ENCODE measurements around the gene TCL1B. TPM values are rescaled to one million over a fixed set of nuclear protein-coding genes. Genes with fewer than 3 reads are reported as not detected.

TCL1B gene
- total and polyA plus RNA-seq, 2 of the 8 experiments (the other 6 are each of a cell fraction or from before 2014, with no cell fraction given) = 9.6 to 11.5 TPM

DNA sequence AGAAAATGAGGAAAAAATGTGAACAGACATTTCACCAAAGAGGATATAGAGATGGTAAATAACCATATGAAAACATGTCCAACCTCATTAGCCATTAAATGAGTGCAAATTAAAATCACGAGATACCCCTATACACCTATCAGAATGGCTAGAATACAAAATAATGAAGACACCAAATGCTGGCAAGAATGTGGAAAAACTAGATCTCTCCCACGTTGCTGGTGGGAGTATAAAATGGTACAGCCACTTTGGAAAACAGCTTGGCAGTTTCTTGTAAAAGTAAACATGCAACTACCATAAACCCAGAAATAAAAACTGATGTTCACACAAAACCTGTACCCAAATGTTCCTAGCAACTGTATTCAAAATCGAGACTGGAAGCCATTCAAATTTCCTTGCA, 38.3 kb upstream of the TCL1B start (continued):
- TF ChIP-seq, protein P1, sequence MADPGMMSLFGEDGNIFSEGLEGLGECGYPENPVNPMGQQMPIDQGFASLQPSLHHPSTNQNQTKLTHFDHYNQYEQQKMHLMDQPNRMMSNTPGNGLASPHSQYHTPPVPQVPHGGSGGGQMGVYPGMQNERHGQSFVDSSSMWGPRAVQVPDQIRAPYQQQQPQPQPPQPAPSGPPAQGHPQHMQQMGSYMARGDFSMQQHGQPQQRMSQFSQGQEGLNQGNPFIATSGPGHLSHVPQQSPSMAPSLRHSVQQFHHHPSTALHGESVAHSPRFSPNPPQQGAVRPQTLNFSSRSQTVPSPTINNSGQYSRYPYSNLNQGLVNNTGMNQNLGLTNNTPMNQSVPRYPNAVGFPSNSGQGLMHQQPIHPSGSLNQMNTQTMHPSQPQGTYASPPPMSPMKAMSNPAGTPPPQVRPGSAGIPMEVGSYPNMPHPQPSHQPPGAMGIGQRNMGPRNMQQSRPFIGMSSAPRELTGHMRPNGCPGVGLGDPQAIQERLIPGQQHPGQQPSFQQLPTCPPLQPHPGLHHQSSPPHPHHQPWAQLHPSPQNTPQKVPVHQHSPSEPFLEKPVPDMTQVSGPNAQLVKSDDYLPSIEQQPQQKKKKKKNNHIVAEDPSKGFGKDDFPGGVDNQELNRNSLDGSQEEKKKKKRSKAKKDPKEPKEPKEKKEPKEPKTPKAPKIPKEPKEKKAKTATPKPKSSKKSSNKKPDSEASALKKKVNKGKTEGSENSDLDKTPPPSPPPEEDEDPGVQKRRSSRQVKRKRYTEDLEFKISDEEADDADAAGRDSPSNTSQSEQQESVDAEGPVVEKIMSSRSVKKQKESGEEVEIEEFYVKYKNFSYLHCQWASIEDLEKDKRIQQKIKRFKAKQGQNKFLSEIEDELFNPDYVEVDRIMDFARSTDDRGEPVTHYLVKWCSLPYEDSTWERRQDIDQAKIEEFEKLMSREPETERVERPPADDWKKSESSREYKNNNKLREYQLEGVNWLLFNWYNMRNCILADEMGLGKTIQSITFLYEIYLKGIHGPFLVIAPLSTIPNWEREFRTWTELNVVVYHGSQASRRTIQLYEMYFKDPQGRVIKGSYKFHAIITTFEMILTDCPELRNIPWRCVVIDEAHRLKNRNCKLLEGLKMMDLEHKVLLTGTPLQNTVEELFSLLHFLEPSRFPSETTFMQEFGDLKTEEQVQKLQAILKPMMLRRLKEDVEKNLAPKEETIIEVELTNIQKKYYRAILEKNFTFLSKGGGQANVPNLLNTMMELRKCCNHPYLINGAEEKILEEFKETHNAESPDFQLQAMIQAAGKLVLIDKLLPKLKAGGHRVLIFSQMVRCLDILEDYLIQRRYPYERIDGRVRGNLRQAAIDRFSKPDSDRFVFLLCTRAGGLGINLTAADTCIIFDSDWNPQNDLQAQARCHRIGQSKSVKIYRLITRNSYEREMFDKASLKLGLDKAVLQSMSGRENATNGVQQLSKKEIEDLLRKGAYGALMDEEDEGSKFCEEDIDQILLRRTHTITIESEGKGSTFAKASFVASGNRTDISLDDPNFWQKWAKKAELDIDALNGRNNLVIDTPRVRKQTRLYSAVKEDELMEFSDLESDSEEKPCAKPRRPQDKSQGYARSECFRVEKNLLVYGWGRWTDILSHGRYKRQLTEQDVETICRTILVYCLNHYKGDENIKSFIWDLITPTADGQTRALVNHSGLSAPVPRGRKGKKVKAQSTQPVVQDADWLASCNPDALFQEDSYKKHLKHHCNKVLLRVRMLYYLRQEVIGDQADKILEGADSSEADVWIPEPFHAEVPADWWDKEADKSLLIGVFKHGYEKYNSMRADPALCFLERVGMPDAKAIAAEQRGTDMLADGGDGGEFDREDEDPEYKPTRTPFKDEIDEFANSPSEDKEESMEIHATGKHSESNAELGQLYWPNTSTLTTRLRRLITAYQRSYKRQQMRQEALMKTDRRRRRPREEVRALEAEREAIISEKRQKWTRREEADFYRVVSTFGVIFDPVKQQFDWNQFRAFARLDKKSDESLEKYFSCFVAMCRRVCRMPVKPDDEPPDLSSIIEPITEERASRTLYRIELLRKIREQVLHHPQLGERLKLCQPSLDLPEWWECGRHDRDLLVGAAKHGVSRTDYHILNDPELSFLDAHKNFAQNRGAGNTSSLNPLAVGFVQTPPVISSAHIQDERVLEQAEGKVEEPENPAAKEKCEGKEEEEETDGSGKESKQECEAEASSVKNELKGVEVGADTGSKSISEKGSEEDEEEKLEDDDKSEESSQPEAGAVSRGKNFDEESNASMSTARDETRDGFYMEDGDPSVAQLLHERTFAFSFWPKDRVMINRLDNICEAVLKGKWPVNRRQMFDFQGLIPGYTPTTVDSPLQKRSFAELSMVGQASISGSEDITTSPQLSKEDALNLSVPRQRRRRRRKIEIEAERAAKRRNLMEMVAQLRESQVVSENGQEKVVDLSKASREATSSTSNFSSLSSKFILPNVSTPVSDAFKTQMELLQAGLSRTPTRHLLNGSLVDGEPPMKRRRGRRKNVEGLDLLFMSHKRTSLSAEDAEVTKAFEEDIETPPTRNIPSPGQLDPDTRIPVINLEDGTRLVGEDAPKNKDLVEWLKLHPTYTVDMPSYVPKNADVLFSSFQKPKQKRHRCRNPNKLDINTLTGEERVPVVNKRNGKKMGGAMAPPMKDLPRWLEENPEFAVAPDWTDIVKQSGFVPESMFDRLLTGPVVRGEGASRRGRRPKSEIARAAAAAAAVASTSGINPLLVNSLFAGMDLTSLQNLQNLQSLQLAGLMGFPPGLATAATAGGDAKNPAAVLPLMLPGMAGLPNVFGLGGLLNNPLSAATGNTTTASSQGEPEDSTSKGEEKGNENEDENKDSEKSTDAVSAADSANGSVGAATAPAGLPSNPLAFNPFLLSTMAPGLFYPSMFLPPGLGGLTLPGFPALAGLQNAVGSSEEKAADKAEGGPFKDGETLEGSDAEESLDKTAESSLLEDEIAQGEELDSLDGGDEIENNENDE (IDR thresholded peaks at IDR 0.05; ENCODE audit: insufficient replicate concordance, low read length) = no peak
- TF ChIP-seq TCF12 (IDR thresholded peaks at IDR 0.05; ENCODE audit: low read depth, low read length) (no peak), TBP (IDR thresholded peaks at IDR 0.05; ENCODE audit: low read depth, low read length) (no peak), HDAC6 (IDR thresholded peaks at IDR 0.05; ENCODE audit: low read depth, low read length) (no peak), EP300 (IDR thresholded peaks at IDR 0.05; ENCODE audit: borderline replicate concordance in 1 of 2, low read depth in 2 of 2, low read length in 2 of 2) (no peak), CBX5 (IDR thresholded peaks at IDR 0.05; ENCODE audit: low read depth, low read length) (no peak)
- TF ChIP-seq, protein P2, sequence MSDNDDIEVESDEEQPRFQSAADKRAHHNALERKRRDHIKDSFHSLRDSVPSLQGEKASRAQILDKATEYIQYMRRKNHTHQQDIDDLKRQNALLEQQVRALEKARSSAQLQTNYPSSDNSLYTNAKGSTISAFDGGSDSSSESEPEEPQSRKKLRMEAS (IDR thresholded peaks at IDR 0.05) = no peak
